HepG2 (cell line): ENCODE results near the gene HDHD3. TPM values are rescaled to one million over a fixed set of nuclear protein-coding genes. Genes with fewer than 3 reads are reported as not detected.

Experiments
- DZIP1 ChIP-seq: sonication (generic); formaldehyde crosslinking; IDR thresholded peaks from 2 replicates; pipeline ENCODE4 v1.5.0; 2020; ENCODE audit warnings: mild to moderate bottlenecking, missing genetic modification reagents
- HMGA1 ChIP-seq: sonication (generic); formaldehyde crosslinking; conservative IDR thresholded peaks from 2 replicates; pipeline ENCODE4 v1.4.0; 2020; ENCODE audit warnings: missing genetic modification reagents
- KDM5B ChIP-seq: sonication (generic); formaldehyde crosslinking; IDR thresholded peaks from 2 replicates; pipeline ENCODE4 v1.4.0; 2020; ENCODE audit warnings: missing genetic modification reagents, mild to moderate bottlenecking, borderline replicate concordance
- KDM6A ChIP-seq: IDR thresholded peaks from 2 replicates; pipeline ENCODE4 v1.6.1; 2016; ENCODE audit warnings: low read depth
- PITX1 ChIP-seq: sonication (generic); formaldehyde crosslinking; IDR thresholded peaks from 2 replicates; pipeline ENCODE4 v1.5.1; 2020; ENCODE audit warnings: mild to moderate bottlenecking, missing genetic modification reagents
- THAP9 ChIP-seq: sonication (generic); formaldehyde crosslinking; IDR thresholded peaks from 2 replicates; pipeline ENCODE4; 2020; ENCODE audit warnings: missing genetic modification reagents, mild to moderate bottlenecking, borderline replicate concordance
- TRIM24 ChIP-seq: sonication (generic); formaldehyde crosslinking; IDR thresholded peaks from 2 replicates; pipeline ENCODE4 v1.8.0; 2022; ENCODE audit warnings: mild to moderate bottlenecking, missing genetic modification reagents
- ZHX2 ChIP-seq, 2 experiments: sonication (generic) in 1 of 2; formaldehyde crosslinking in 1 of 2; IDR thresholded peaks; 2 replicates each; pipeline versions ENCODE4 v1.6.1 to v1.9.0; 2014 to 2022; ENCODE audit warnings: antibody characterized with exemption in 1 of 2, borderline replicate concordance in 1 of 2, inconsistent platforms in 1 of 2, low read depth in 1 of 2, missing genetic modification reagents in 1 of 2
- ZNF256 ChIP-seq: sonication (generic); formaldehyde crosslinking; conservative IDR thresholded peaks from 2 replicates; pipeline ENCODE4 v1.4.0; 2020; ENCODE audit warnings: missing genetic modification reagents
- ZNF3 ChIP-seq: IDR thresholded peaks from 2 replicates; pipeline ENCODE4 v1.7.0; 2017; ENCODE audit warnings: inconsistent platforms
- ZNF335 ChIP-seq: sonication (generic); formaldehyde crosslinking; IDR thresholded peaks from 2 replicates; pipeline ENCODE4 v1.4.0; 2020; ENCODE audit warnings: missing genetic modification reagents
- ZNF639 ChIP-seq: conservative IDR thresholded peaks from 2 replicates; pipeline ENCODE4 v1.6.1; 2018; ENCODE audit warnings: missing genetic modification reagents
- ZNF776 ChIP-seq: sonication (generic); formaldehyde crosslinking; IDR thresholded peaks from 2 replicates; pipeline ENCODE4 v1.4.0; 2020; ENCODE audit warnings: mild to moderate bottlenecking, missing genetic modification reagents
- ZNF891 ChIP-seq: sonication (generic); formaldehyde crosslinking; IDR thresholded peaks from 2 replicates; pipeline ENCODE4 v1.5.0; 2020; ENCODE audit warnings: mild to moderate bottlenecking, missing genetic modification reagents
- ZSCAN5A ChIP-seq: sonication (generic); formaldehyde crosslinking; IDR thresholded peaks from 2 replicates; pipeline ENCODE4 v1.8.0; 2022; ENCODE audit warnings: mild to moderate bottlenecking, missing genetic modification reagents, borderline replicate concordance
- polyA plus RNA-seq, 8 experiments: library from polyadenylated mRNA; depleted of rRNA in 3 of 8; stranded (reverse) in 7 of 8; unstranded in 1 of 8; fragments of >200 nt; fragmentation: Illumina TruSeq in 4 of 8; extraction: Trizol in 4 of 8; gene quantifications; 2 replicates each; pipeline versions ENCODE4 v1.2.1 to v1.2.3, GENCODE V29; 2011 to 2016; ENCODE audit warnings: low read depth in 4 of 8, missing spikeins in 1 of 8, mixed read lengths in 1 of 8; ENCODE audit not compliant: insufficient read depth in 1 of 8
- total RNA-seq, 5 experiments: library from RNA; depleted of rRNA; stranded (reverse); fragments of >200 nt; fragmentation: Illumina TruSeq; extraction: Trizol; gene quantifications; 2 replicates each; pipeline ENCODE4 v1.2.3, GENCODE V29; 2016; ENCODE audit warnings: low read depth in 1 of 5

The HDHD3 gene
- total and polyA plus RNA-seq, 2 of the 13 experiments (the other 11 are each of a cell fraction or from before 2014, with no cell fraction given), result 23.1 to 38.5 TPM

- no peak for TF ChIP-seq DZIP1 (CRISPR knock-in tag)
- peak; percentile 91 for TF ChIP-seq KDM6A
- TF ChIP-seq HMGA1 (CRISPR knock-in tag), result no peak
- TF ChIP-seq ZNF776 (CRISPR knock-in tag), result no peak
- TF ChIP-seq ZNF335 (CRISPR knock-in tag), result no peak
- TF ChIP-seq ZNF3 (CRISPR knock-in tag), result no peak
- TF ChIP-seq ZNF256, result no peak
- no peak for TF ChIP-seq ZNF891 (CRISPR knock-in tag)
- no peak for TF ChIP-seq PITX1 (CRISPR knock-in tag)
- no peak for TF ChIP-seq THAP9 (CRISPR knock-in tag)
- TF ChIP-seq ZHX2 (IDR thresholded peaks at IDR 0.05; ENCODE audit: low read depth), result no peak
- TF ChIP-seq ZHX2 (CRISPR knock-in tag; IDR thresholded peaks at IDR 0.05; ENCODE audit: borderline replicate concordance), result no peak
- no peak for TF ChIP-seq ZSCAN5A (CRISPR knock-in tag)
- TF ChIP-seq TRIM24 (CRISPR knock-in tag), result no peak
- no peak for TF ChIP-seq ZNF639 (CRISPR knock-in tag)
- no peak for TF ChIP-seq KDM5B
These were observed 5.2 kb upstream of the HDHD3 start (continued) for GRCh38 chr9:113381909-113382411.
